H1 (cell line): ENCODE measurements around the gene SLC8B1. TPM values are rescaled to one million over a fixed set of nuclear protein-coding genes. Genes with fewer than 3 reads are reported as not detected.

Source experiments
- ATF3 ChIP-seq: IDR thresholded peaks from 2 replicates; pipeline ENCODE4 v1.6.1; 2011; ENCODE audit warnings: low read depth, mild to moderate bottlenecking, low read length; ENCODE audit not compliant: insufficient read depth
- CHD7 ChIP-seq: fragments of 300-600 bp; sonication (generic); IDR thresholded peaks from 2 replicates; pipeline ENCODE4 v1.7.1; 2012; ENCODE audit warnings: low read length, moderate library complexity, mild to moderate bottlenecking, inconsistent platforms; ENCODE audit not compliant: insufficient replicate concordance
- CREB1 ChIP-seq: IDR thresholded peaks from 2 replicates; pipeline ENCODE4 v1.6.1; 2012; ENCODE audit warnings: inconsistent platforms
- E2F6 ChIP-seq: IDR thresholded peaks from 2 replicates; pipeline ENCODE4 v1.6.1; 2012; ENCODE audit warnings: inconsistent platforms
- EGR1 ChIP-seq: IDR thresholded peaks from 2 replicates; pipeline ENCODE4 v1.6.1; 2011; ENCODE audit warnings: low read depth, low read length, borderline replicate concordance
- EZH2 ChIP-seq: fragments of 200-600 bp; sonication (generic); IDR thresholded peaks from 2 replicates; pipeline ENCODE4 v1.7.1; 2012; ENCODE audit warnings: low read depth, mild to moderate bottlenecking, moderate library complexity, low read length, inconsistent platforms; ENCODE audit not compliant: severe bottlenecking
- HDAC6 ChIP-seq: IDR thresholded peaks from one replicate; pipeline ENCODE4 v1.7.1; 2012; ENCODE audit warnings: low read depth, mild to moderate bottlenecking, inconsistent platforms, low read length, moderate library complexity
- KDM4A ChIP-seq: IDR thresholded peaks from one replicate; pipeline ENCODE4 v1.7.1; 2012; ENCODE audit warnings: low read depth, mild to moderate bottlenecking, moderate library complexity, low read length, inconsistent platforms; ENCODE audit not compliant: severe bottlenecking
- PHF8 ChIP-seq: fragments of 200-600 bp; sonication (generic); conservative IDR thresholded peaks from 2 replicates; pipeline ENCODE4 v1.7.1; 2012; ENCODE audit warnings: low read depth, mild to moderate bottlenecking, inconsistent platforms, low read length, moderate library complexity
- polyA plus RNA-seq, 7 experiments: library from polyadenylated mRNA; depleted of rRNA in 3 of 7; stranded (reverse) in 5 of 7; unstranded in 2 of 7; fragments of >200 nt in 5 of 7; fragments of 200-250 nt in 2 of 7; gene quantifications; 1 replicate in 5 of 7; 2 replicates in 1 of 7; 4 replicates in 1 of 7; pipeline versions ENCODE4 v1.2.1 to v1.2.3, GENCODE V29; 2011 to 2013; ENCODE audit warnings: missing spikeins in 2 of 7, mixed read lengths in 2 of 7
- total RNA-seq: library from RNA; stranded (reverse); fragmentation: NEBNext Ultra II Directional; extraction: Animal tissue kit (Norgen Biotek cat#: 25700); gene quantifications from 2 replicates; pipeline ENCODE4 v1.2.1, GENCODE V29; 2021

Gene SLC8B1
- total and polyA plus RNA-seq, 2 of the 8 experiments (the other 6 are each of a cell fraction or from before 2014, with no cell fraction given), result 11.2 to 19.1 TPM

- TF ChIP-seq CHD7 (no peak), EZH2 (no peak), PHF8 (no peak), ATF3 (no peak), EGR1 (no peak), HDAC6 (no peak), E2F6 (no peak), CREB1 (no peak), KDM4A (no peak)
- TF ChIP-seq, all 59 proteins: peak for 0
Observed at GRCh38 chr12:113382206-113382605, 47.3 kb upstream of the SLC8B1 start (continued).
